ENCODE results near the gene TNS2.

DNA sequence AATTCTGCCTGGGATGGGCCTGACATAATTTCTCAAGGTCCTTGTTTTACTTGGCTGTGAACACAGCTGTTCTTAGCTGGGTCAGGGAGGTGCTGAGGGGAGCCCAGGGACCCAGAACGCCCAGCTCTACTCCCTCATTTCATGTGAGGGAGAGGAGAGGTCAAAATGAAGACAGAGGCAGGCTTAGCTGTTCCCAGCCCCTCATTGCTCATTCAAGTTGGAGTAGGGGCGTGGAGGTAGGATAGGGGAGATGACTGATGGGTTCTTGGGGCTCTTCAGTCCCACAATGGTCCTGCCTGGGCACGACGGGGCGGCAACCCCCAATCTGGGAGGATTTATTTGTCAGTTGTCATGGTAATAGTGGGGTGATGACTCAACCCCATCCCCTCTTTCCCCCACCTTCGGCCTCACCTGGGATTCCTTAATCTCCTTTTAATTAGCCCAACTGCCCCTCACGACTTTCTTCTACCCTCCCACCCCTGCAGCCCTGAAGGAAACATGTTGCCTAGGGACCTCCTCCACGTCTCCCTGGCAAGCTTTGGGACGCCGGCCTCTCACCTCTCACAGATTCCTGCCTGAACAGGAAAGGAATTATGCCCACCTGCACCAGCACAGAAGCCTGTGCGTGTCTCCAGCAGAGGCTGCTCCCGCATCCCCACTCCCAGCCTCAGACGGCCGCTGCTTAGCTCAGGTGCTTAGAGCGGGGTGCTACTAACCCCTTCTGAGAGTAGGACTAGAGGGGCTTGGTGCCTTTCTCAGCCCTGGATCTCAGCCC lies 19.1 kb downstream of the TNS2 start:
- TF ChIP-seq, protein P1, sequence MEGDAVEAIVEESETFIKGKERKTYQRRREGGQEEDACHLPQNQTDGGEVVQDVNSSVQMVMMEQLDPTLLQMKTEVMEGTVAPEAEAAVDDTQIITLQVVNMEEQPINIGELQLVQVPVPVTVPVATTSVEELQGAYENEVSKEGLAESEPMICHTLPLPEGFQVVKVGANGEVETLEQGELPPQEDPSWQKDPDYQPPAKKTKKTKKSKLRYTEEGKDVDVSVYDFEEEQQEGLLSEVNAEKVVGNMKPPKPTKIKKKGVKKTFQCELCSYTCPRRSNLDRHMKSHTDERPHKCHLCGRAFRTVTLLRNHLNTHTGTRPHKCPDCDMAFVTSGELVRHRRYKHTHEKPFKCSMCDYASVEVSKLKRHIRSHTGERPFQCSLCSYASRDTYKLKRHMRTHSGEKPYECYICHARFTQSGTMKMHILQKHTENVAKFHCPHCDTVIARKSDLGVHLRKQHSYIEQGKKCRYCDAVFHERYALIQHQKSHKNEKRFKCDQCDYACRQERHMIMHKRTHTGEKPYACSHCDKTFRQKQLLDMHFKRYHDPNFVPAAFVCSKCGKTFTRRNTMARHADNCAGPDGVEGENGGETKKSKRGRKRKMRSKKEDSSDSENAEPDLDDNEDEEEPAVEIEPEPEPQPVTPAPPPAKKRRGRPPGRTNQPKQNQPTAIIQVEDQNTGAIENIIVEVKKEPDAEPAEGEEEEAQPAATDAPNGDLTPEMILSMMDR (conservative IDR thresholded peaks at IDR 0.05; ENCODE audit: low read depth in 2 of 2) = no peak
- no peak for TF ChIP-seq CREB1 (CRISPR knock-in tag; IDR thresholded peaks at IDR 0.05; ENCODE audit: low read depth)
- no peak for TF ChIP-seq EZH2 (IDR thresholded peaks at IDR 0.05; ENCODE audit: low read depth, unreplicated experiment)
- TF ChIP-seq POLR2AphosphoS5 (IDR thresholded peaks at IDR 0.05; ENCODE audit: low read depth) = no peak
- no peak for TF ChIP-seq EZH2phosphoT487 (IDR thresholded peaks at IDR 0.05; ENCODE audit: unreplicated experiment)
- no peak for TF ChIP-seq ZNF114 (CRISPR knock-in tag; IDR thresholded peaks at IDR 0.05)
- TF ChIP-seq, protein P2, sequence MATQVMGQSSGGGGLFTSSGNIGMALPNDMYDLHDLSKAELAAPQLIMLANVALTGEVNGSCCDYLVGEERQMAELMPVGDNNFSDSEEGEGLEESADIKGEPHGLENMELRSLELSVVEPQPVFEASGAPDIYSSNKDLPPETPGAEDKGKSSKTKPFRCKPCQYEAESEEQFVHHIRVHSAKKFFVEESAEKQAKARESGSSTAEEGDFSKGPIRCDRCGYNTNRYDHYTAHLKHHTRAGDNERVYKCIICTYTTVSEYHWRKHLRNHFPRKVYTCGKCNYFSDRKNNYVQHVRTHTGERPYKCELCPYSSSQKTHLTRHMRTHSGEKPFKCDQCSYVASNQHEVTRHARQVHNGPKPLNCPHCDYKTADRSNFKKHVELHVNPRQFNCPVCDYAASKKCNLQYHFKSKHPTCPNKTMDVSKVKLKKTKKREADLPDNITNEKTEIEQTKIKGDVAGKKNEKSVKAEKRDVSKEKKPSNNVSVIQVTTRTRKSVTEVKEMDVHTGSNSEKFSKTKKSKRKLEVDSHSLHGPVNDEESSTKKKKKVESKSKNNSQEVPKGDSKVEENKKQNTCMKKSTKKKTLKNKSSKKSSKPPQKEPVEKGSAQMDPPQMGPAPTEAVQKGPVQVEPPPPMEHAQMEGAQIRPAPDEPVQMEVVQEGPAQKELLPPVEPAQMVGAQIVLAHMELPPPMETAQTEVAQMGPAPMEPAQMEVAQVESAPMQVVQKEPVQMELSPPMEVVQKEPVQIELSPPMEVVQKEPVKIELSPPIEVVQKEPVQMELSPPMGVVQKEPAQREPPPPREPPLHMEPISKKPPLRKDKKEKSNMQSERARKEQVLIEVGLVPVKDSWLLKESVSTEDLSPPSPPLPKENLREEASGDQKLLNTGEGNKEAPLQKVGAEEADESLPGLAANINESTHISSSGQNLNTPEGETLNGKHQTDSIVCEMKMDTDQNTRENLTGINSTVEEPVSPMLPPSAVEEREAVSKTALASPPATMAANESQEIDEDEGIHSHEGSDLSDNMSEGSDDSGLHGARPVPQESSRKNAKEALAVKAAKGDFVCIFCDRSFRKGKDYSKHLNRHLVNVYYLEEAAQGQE (IDR thresholded peaks at IDR 0.05; ENCODE audit: unreplicated experiment) = no peak
- TF ChIP-seq ZNF331 (CRISPR knock-in tag; IDR thresholded peaks at IDR 0.05; ENCODE audit: low read depth) = no peak
- no peak for TF ChIP-seq JUNB (IDR thresholded peaks at IDR 0.05; ENCODE audit: unreplicated experiment)
- no peak for TF ChIP-seq STAT1 (IDR thresholded peaks at IDR 0.05; ENCODE audit: unreplicated experiment)
- TF ChIP-seq NANOG (IDR thresholded peaks at IDR 0.05; ENCODE audit: borderline replicate concordance) = no peak

Data from GM23338 (cell line).